HEK293 (cell line): ENCODE results near the gene EPO.

Experiments used
- ATF2 ChIP-seq: fragments of 450-650 bp; formaldehyde crosslinking; IDR thresholded peaks from 2 replicates; pipeline ENCODE4 v1.5.1; 2016; ENCODE audit warnings: missing biosample characterization, missing genetic modification characterization, low read depth
- EGR2 ChIP-seq: fragments of 450-650 bp; formaldehyde crosslinking; IDR thresholded peaks from 2 replicates; pipeline ENCODE4 v1.5.1; 2016; ENCODE audit warnings: low read depth, missing biosample characterization, missing genetic modification characterization
- FEZF1 ChIP-seq: fragments of 450-650 bp; formaldehyde crosslinking; IDR thresholded peaks from 2 replicates; pipeline ENCODE4 v1.5.1; 2016; ENCODE audit warnings: missing biosample characterization, missing genetic modification characterization
- GFI1B ChIP-seq: fragments of 450-650 bp; formaldehyde crosslinking; IDR thresholded peaks from 2 replicates; pipeline ENCODE4 v1.5.1; 2016; ENCODE audit warnings: missing biosample characterization, missing genetic modification characterization
- GLI2 ChIP-seq: fragments of 450-650 bp; formaldehyde crosslinking; IDR thresholded peaks from 2 replicates; pipeline ENCODE4; 2017; ENCODE audit warnings: missing biosample characterization, missing genetic modification characterization, low read depth, borderline replicate concordance
- HOXD13 ChIP-seq: sonication (generic); formaldehyde crosslinking; IDR thresholded peaks from 2 replicates; pipeline ENCODE4 v1.8.0; 2022; ENCODE audit warnings: missing genetic modification reagents, borderline replicate concordance
- KLF1 ChIP-seq: fragments of 450-650 bp; formaldehyde crosslinking; IDR thresholded peaks from 2 replicates; pipeline ENCODE4 v1.5.1; 2016; ENCODE audit warnings: missing biosample characterization, missing genetic modification characterization
- YY1 ChIP-seq: fragments of 450-650 bp; formaldehyde crosslinking; IDR thresholded peaks from 2 replicates; pipeline ENCODE4 v1.5.1; 2018; ENCODE audit warnings: missing biosample characterization, missing genetic modification characterization
- YY2 ChIP-seq: fragments of 450-650 bp; formaldehyde crosslinking; IDR thresholded peaks from 2 replicates; pipeline ENCODE4 v1.5.1; 2016; ENCODE audit warnings: missing biosample characterization, missing genetic modification characterization
- ZBTB10 ChIP-seq: fragments of 450-650 bp; formaldehyde crosslinking; IDR thresholded peaks from 2 replicates; pipeline ENCODE4 v1.5.1; 2016; ENCODE audit warnings: missing biosample characterization, missing genetic modification characterization
- ZBTB26 ChIP-seq: fragments of 450-650 bp; formaldehyde crosslinking; optimal IDR thresholded peaks from 2 replicates; pipeline ENCODE3; 2016; ENCODE audit warnings: missing biosample characterization, mild to moderate bottlenecking, missing genetic modification characterization
- ZNF10 ChIP-seq: fragments of 450-650 bp; formaldehyde crosslinking; IDR thresholded peaks from 2 replicates; pipeline ENCODE4 v1.5.1; 2017; ENCODE audit warnings: missing biosample characterization, missing genetic modification characterization
- ZNF133 ChIP-seq: fragments of 450-650 bp; formaldehyde crosslinking; IDR thresholded peaks from 2 replicates; pipeline ENCODE4 v1.5.1; 2016; ENCODE audit warnings: missing biosample characterization, missing genetic modification characterization
- ZNF155 ChIP-seq: fragments of 450-650 bp; formaldehyde crosslinking; IDR thresholded peaks from 2 replicates; pipeline ENCODE4 v1.5.1; 2016; ENCODE audit warnings: missing biosample characterization, missing genetic modification characterization
- ZNF248 ChIP-seq: fragments of 450-650 bp; formaldehyde crosslinking; IDR thresholded peaks from 2 replicates; pipeline ENCODE4 v1.5.1; 2017; ENCODE audit warnings: missing biosample characterization, missing genetic modification characterization
- ZNF391 ChIP-seq: fragments of 450-650 bp; formaldehyde crosslinking; IDR thresholded peaks from 2 replicates; pipeline ENCODE4 v1.5.1; 2016; ENCODE audit warnings: low read depth, missing biosample characterization, missing genetic modification characterization, borderline replicate concordance
- ZNF423 ChIP-seq: fragments of 450-650 bp; formaldehyde crosslinking; IDR thresholded peaks from 2 replicates; pipeline ENCODE4 v1.5.1; 2016; ENCODE audit warnings: missing biosample characterization, missing genetic modification characterization
- ZNF600 ChIP-seq: fragments of 450-650 bp; formaldehyde crosslinking; IDR thresholded peaks from 2 replicates; pipeline ENCODE4 v1.5.1; 2016; ENCODE audit warnings: missing biosample characterization, missing genetic modification characterization
- ZNF610 ChIP-seq: fragments of 450-650 bp; formaldehyde crosslinking; IDR thresholded peaks from 2 replicates; pipeline ENCODE4 v1.5.1; 2016; ENCODE audit warnings: missing biosample characterization, missing genetic modification characterization, borderline replicate concordance
- ZNF707 ChIP-seq: fragments of 450-650 bp; formaldehyde crosslinking; IDR thresholded peaks from 2 replicates; pipeline ENCODE4 v1.5.1; 2016; ENCODE audit warnings: missing biosample characterization, missing genetic modification characterization
- ZNF837 ChIP-seq: fragments of 450-650 bp; formaldehyde crosslinking; IDR thresholded peaks from 2 replicates; pipeline ENCODE4 v1.5.1; 2016; ENCODE audit warnings: missing biosample characterization, missing genetic modification characterization
- TF ChIP-seq, protein P1 (sequence below): fragments of 450-650 bp; formaldehyde crosslinking; IDR thresholded peaks from 2 replicates; pipeline ENCODE4 v1.5.1; 2016; ENCODE audit warnings: missing biosample characterization, missing genetic modification characterization
- TF ChIP-seq, protein P2 (sequence below): fragments of 450-650 bp; formaldehyde crosslinking; IDR thresholded peaks from 2 replicates; pipeline ENCODE4 v1.5.1; 2017; ENCODE audit warnings: missing biosample characterization, missing genetic modification characterization
- TF ChIP-seq, protein P3 (sequence below): fragments of 450-650 bp; formaldehyde crosslinking; IDR thresholded peaks from 2 replicates; pipeline ENCODE4 v1.5.1; 2016; ENCODE audit warnings: missing biosample characterization, missing genetic modification characterization
- TF ChIP-seq, protein P4 (sequence below): fragments of 450-650 bp; formaldehyde crosslinking; IDR thresholded peaks from 2 replicates; pipeline ENCODE4 v1.5.1; 2016; ENCODE audit warnings: missing biosample characterization, missing genetic modification characterization
- TF ChIP-seq, protein P5 (sequence below): fragments of 450-650 bp; formaldehyde crosslinking; IDR thresholded peaks from 2 replicates; pipeline ENCODE4 v1.5.1; 2016; ENCODE audit warnings: missing biosample characterization, missing genetic modification characterization

EPO gene

DNA sequence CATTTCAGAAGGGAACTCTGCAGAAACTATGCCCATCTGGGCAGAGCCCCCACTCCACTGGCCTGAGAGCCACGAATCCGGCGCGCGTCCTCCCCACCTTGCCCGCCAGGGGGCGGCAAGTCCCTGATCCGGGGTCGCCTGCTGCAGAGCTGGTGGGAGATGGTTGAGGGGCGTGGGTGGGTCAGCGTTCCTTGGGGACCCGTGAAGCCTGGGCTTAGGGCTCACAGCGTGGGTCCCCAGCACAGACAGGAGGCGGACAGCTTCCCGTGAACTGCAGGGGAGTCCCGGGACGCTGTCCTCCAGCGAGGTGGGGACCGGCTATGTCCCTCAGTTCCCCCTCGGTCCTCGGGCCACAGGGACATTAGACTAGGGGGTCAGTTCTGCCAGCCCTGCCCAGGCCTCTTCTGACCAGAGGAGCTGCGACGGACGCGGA, 14.9 kb upstream of the EPO start (continued):
- peak; percentile 96 for TF ChIP-seq ZBTB10 (tag by site-specific recombination)
- no peak for TF ChIP-seq HOXD13 (CRISPR knock-in tag)
- peak; percentile 78 for TF ChIP-seq ZNF610
- TF ChIP-seq YY1 (tag by site-specific recombination) = no peak
- no peak for TF ChIP-seq ZBTB26 (tag by site-specific recombination)
- TF ChIP-seq, protein P1, sequence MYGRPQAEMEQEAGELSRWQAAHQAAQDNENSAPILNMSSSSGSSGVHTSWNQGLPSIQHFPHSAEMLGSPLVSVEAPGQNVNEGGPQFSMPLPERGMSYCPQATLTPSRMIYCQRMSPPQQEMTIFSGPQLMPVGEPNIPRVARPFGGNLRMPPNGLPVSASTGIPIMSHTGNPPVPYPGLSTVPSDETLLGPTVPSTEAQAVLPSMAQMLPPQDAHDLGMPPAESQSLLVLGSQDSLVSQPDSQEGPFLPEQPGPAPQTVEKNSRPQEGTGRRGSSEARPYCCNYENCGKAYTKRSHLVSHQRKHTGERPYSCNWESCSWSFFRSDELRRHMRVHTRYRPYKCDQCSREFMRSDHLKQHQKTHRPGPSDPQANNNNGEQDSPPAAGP (tag by site-specific recombination) = peak; percentile 56; the same call in 1 of the 2 replicates
- TF ChIP-seq EGR2 (tag by site-specific recombination) = peak; percentile 85
- TF ChIP-seq, protein P2, sequence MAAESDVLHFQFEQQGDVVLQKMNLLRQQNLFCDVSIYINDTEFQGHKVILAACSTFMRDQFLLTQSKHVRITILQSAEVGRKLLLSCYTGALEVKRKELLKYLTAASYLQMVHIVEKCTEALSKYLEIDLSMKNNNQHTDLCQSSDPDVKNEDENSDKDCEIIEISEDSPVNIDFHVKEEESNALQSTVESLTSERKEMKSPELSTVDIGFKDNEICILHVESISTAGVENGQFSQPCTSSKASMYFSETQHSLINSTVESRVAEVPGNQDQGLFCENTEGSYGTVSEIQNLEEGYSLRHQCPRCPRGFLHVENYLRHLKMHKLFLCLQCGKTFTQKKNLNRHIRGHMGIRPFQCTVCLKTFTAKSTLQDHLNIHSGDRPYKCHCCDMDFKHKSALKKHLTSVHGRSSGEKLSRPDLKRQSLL (tag by site-specific recombination) = 0 out of 2 replicates have a peak, but pooled peaks have one; percentile 54
- TF ChIP-seq ZNF423 = peak; percentile 63; the same call in 1 of the 2 replicates
- TF ChIP-seq ZNF10 = no peak
- TF ChIP-seq ZNF707 (tag by site-specific recombination) = no peak
- no peak for TF ChIP-seq GFI1B (tag by site-specific recombination)
- no peak for TF ChIP-seq GLI2 (tag by site-specific recombination)
- TF ChIP-seq ZNF248 = no peak
- no peak; the same call in 1 of the 2 replicates for TF ChIP-seq ZNF600
- no peak for TF ChIP-seq ZNF155 (tag by site-specific recombination)
- TF ChIP-seq, protein P3, sequence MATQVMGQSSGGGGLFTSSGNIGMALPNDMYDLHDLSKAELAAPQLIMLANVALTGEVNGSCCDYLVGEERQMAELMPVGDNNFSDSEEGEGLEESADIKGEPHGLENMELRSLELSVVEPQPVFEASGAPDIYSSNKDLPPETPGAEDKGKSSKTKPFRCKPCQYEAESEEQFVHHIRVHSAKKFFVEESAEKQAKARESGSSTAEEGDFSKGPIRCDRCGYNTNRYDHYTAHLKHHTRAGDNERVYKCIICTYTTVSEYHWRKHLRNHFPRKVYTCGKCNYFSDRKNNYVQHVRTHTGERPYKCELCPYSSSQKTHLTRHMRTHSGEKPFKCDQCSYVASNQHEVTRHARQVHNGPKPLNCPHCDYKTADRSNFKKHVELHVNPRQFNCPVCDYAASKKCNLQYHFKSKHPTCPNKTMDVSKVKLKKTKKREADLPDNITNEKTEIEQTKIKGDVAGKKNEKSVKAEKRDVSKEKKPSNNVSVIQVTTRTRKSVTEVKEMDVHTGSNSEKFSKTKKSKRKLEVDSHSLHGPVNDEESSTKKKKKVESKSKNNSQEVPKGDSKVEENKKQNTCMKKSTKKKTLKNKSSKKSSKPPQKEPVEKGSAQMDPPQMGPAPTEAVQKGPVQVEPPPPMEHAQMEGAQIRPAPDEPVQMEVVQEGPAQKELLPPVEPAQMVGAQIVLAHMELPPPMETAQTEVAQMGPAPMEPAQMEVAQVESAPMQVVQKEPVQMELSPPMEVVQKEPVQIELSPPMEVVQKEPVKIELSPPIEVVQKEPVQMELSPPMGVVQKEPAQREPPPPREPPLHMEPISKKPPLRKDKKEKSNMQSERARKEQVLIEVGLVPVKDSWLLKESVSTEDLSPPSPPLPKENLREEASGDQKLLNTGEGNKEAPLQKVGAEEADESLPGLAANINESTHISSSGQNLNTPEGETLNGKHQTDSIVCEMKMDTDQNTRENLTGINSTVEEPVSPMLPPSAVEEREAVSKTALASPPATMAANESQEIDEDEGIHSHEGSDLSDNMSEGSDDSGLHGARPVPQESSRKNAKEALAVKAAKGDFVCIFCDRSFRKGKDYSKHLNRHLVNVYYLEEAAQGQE = no peak
- TF ChIP-seq ZNF133 (tag by site-specific recombination) = no peak
- peak; percentile 82; the same call in 1 of the 2 replicates for TF ChIP-seq ZNF391 (tag by site-specific recombination)
- TF ChIP-seq YY2 (tag by site-specific recombination) = no peak
- TF ChIP-seq, protein P4, sequence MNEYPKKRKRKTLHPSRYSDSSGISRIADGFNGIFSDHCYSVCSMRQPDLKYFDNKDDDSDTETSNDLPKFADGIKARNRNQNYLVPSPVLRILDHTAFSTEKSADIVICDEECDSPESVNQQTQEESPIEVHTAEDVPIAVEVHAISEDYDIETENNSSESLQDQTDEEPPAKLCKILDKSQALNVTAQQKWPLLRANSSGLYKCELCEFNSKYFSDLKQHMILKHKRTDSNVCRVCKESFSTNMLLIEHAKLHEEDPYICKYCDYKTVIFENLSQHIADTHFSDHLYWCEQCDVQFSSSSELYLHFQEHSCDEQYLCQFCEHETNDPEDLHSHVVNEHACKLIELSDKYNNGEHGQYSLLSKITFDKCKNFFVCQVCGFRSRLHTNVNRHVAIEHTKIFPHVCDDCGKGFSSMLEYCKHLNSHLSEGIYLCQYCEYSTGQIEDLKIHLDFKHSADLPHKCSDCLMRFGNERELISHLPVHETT (tag by site-specific recombination) = peak; percentile 63; the same call in 1 of the 2 replicates
- TF ChIP-seq, protein P5, sequence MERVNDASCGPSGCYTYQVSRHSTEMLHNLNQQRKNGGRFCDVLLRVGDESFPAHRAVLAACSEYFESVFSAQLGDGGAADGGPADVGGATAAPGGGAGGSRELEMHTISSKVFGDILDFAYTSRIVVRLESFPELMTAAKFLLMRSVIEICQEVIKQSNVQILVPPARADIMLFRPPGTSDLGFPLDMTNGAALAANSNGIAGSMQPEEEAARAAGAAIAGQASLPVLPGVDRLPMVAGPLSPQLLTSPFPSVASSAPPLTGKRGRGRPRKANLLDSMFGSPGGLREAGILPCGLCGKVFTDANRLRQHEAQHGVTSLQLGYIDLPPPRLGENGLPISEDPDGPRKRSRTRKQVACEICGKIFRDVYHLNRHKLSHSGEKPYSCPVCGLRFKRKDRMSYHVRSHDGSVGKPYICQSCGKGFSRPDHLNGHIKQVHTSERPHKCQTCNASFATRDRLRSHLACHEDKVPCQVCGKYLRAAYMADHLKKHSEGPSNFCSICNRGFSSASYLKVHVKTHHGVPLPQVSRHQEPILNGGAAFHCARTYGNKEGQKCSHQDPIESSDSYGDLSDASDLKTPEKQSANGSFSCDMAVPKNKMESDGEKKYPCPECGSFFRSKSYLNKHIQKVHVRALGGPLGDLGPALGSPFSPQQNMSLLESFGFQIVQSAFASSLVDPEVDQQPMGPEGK (tag by site-specific recombination) = peak; percentile 85
- peak; percentile 30 for TF ChIP-seq KLF1 (tag by site-specific recombination)
- no peak for TF ChIP-seq ATF2 (tag by site-specific recombination)
- no peak for TF ChIP-seq ZNF837 (tag by site-specific recombination)
- TF ChIP-seq FEZF1 (tag by site-specific recombination) = no peak
